CD4-positive, alpha-beta T cell treated with Interleukin-10 for 1 hour (primary cell): ENCODE measurements around the gene NAALADL2.
"Not testable (repeated sequence)": the region's sequence is repeated elsewhere in the genome, so short reads cannot be mapped to it uniquely, and the experiment has no call there.

Experiments
- DNase-seq: peaks from one replicate; pipeline ENCODE4 v3.0.0-alpha.2; 2020

NAALADL2 gene

DNA sequence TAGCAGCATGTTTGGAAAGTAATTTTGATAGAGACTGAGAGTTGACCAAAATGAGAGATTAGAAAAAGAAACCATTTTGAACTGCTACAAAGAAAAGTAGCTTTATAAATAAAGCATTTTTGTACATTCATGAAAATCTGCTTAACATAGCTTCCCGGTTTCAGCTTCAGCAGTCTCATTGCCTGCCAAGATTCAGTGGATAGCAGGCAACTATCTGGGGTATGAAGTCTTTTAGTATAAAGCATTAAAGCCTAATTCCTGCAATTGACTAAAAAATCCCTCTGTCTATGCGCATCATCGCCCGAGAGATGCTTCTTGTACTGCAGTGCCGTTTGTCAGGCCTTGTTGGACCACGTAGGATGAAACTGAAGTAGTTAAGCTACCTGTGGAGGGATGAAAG, 588.4 kb downstream of the NAALADL2 start:
- no peak for DNase-seq

GRCh38 chr3:175453361-175453760, 594.2 kb downstream of the NAALADL2 start:
- DNase-seq: no peak

GRCh38 chr3:175456466-175456865, 597.3 kb downstream of the NAALADL2 start:
- DNase-seq: no peak

GRCh38 chr3:175457301-175457700, 598.2 kb downstream of the NAALADL2 start:
- no peak for DNase-seq

DNA sequence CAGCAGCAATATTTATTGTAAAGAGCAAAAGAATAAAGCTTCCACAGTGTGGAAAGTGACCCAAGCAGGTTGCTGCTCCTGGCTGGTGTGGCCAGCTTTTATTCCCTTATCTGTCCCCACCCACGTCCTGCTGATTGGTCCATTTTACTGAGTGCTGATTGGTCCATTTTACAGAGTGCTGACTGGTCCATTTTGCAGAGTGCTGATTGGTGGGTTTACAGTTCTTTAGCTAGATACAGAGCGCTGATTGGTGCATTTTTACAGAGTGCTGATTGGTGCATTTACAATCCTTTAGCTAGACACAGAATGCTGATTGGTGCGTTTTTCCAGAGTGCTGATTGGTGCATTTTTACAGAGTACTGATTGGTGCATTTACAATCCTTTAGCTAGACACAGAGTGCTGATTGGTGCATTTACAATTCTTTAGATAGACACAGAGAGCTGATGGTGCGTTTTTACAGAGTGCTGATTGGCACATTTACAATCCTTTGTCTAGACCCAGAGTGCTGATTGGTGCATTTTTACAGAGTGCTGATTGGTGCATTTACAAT, 601.8 kb downstream of the NAALADL2 start:
- not testable (repeated sequence) for DNase-seq

GRCh38 chr3:175464362-175464761, 605.2 kb downstream of the NAALADL2 start:
- DNase-seq: no peak

GRCh38 chr3:175469124-175469523, 610.0 kb downstream of the NAALADL2 start:
- no peak for DNase-seq

GRCh38 chr3:175475765-175476164, 616.6 kb downstream of the NAALADL2 start:
- DNase-seq: no peak

DNA sequence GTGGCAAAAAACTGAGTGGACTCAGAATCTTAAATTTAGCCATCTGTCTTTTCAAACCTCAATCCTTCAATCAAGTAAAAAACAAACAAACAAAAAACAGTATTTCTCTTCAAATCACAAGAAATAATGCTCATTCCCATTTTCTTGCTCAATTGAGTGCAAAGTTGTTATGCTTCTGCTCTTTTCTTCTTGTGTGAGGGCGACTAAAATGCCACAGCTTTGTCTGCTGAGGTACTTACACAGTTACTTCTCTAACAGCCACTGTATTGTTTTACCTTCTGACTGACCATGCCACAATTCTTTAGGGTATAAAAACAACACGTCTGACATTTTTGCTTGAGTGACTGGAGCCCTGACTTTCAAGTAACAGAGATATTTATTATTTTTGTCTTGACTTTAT, 617.4 kb downstream of the NAALADL2 start:
- DNase-seq: no peak

- DNase-seq: no peak
Measured at GRCh38 chr3:175477651-175478224, 618.6 kb downstream of the NAALADL2 start.

DNA sequence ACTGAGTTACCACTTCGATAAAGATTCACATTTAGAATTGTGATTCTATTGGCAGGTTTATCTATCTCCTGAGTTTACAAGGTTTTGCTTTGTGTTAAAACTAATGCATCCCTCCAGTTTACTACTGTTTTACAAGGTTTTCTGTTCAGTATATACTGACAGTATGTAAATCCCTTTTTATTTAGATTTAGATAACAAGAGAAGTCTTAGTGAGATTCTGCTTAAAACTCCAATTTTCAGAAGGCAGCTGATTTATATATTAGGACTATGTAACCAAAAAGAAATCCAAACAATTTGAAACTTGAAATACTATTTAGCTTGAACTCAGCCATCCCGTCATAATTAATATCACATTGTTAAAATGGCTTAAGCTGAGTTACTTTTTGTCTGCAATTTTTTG, 619.2 kb downstream of the NAALADL2 start:
- DNase-seq: no peak

DNA sequence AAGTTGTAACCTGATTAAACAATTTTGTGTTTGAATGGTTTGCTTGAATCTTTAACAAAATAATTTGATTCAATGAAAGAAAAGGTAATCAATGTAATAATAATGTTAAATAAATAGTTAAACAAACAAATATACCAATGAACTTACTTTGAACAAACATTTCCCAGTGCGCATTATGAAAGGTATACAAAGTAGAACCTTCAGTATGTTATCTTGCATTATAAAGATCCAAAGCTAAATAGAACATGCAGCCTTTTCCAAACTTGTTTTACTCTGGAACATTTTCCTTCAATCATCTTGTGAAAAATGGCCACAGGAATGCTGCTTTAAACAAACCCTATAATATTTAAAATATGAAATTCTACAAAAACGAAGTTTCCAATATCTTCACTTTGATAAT, 620.0 kb downstream of the NAALADL2 start:
- DNase-seq: no peak

GRCh38 chr3:175479800-175480199, 620.7 kb downstream of the NAALADL2 start:
- no peak for DNase-seq

GRCh38 chr3:175484666-175485065, 625.5 kb downstream of the NAALADL2 start:
- no peak for DNase-seq

DNA sequence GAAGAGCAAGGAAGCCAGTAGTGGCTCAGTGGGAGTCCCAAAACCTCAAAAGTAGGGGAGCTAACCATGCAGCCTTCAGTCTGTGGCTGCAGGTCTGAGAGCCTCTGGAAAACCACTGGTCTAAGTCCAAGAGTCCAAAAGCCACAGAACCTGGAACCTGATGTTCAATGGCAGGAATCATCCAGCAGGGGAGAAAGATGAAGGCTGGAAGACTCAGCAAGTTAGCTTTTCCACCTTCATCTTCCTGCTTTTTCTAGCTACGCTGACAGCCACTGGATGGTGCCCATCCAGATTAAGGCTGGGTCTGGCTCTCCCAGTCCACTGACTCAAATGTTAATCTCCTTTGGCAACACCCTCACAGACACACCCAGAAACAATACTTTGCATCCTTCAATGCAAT, 626.3 kb downstream of the NAALADL2 start:
- DNase-seq: no peak

GRCh38 chr3:175486255-175486654, 627.1 kb downstream of the NAALADL2 start:
- no peak for DNase-seq

DNA sequence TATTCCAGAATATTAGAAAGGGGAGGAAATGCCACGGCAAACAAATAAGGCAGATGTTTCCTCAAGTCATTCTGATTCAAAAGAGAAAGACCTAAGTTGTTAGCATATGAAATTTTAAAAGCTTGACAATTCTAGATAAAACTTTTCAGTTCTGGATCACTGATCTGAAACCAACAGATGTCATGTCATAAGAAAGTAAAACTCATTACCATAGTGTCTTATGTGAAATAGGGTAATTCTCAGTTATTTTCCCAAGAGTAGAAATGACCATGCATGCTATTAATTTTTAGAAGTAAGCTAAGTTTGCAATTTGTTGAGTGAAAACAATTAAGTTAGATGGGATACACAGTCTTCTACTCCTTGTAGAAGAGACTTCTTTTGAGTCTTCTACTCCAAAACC, 630.3 kb downstream of the NAALADL2 start:
- DNase-seq: no peak

- DNase-seq: no peak
Measured at GRCh38 chr3:175493301-175493700, 634.2 kb downstream of the NAALADL2 start.

DNA sequence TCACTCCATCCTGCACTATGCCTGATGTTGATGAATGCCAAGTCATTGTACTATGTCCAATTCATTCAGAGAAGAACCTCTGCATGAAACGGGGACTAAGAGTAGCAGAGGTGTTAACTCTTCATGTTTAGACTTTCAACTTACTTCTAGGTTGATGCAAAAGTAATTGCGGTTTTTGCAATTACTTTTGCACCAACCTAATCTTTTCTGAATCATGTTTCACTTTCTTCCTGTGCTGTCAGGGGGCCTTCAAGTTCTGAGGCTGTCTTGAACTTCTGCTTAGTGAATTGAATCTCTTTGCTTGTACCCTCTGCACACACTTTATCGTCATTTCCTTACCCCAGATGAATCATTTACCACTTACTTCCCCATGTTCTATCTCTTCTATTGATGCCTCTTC, 636.2 kb downstream of the NAALADL2 start:
- DNase-seq: no peak

GRCh38 chr3:175502155-175502554, 643.0 kb downstream of the NAALADL2 start:
- no peak for DNase-seq

GRCh38 chr3:175511219-175511785, 652.2 kb downstream of the NAALADL2 start:
- no peak for DNase-seq

- no peak for DNase-seq
Measured at GRCh38 chr3:175512700-175513099, 653.6 kb downstream of the NAALADL2 start.

- DNase-seq: no peak
Measured at GRCh38 chr3:175518459-175518858, 659.3 kb downstream of the NAALADL2 start.

DNA sequence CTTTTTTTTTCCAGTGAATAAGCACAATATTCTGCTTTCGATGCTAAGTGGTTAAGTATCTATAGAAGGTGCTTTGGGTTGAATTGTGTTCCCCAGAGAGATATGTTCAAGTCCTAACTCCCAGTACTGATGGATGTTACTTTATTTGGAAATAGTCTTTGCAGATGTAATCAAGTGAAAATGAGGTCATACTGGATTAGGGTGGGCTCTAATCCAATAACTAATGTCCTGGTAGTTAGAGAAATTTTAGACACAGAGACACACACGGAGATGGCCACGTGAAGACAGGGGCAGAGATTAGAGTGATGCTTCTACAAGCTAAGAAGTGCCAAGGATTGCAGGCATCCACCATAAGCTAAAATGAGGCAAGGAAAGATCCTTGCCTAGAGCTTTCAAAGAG, 662.3 kb downstream of the NAALADL2 start:
- DNase-seq: no peak

DNA sequence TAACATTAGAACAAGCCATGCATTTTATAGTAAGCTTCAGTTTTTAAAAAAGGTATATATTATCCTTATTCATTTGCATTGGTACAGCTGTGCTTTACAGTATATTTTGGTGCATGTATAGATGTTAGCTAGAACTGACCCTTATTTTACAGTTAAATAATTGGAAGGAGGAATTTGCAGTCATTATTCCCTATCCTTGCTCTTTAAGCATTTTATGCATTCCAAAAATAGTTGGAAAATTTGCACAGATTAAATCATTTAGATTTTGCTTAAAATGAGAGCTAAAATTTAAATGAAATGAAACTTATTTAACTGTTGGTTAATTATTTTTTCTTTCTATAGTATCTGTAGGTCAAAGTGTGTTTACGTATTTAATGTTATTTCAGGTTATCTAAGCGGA, 667.1 kb downstream of the NAALADL2 start:
- DNase-seq: no peak
